Superior temporal gyrus (tissue), 1 donor: ENCODE data around the gene PTPRD.

Source experiments
- DNase-seq: peaks from one replicate; pipeline ENCODE4 v3.0.0-alpha.2; 2016; ENCODE audit errors: extremely low spot score

Gene PTPRD

GRCh38 chr9:8338767-8339510 is 2273.9 kb downstream of the PTPRD start:
- DNase-seq = no peak

- no peak for DNase-seq
Observed at GRCh38 chr9:8337834-8338766, 2274.7 kb downstream of the PTPRD start.

DNA sequence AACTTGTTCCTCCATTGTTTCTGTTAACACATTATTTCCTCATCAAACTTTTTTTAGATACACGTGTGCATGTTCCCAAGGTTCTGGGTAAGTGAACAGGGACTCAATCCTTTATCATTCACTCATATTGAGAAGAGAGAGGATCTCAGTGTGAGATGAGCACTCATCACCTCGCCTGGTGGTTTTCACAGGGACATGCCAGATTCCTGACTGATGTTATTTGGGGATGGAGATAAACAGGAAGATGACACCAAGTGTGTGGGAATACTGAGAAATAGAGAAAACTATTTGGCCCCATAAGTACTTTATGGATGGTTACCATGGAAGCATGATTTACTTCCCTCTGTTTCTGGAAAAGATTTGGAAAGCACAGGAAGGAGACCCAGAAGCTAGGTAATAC is 2279.9 kb downstream of the PTPRD start:
- no peak for DNase-seq

- no peak for DNase-seq
Observed at GRCh38 chr9:8332331-8332650, 2280.5 kb downstream of the PTPRD start.

DNA sequence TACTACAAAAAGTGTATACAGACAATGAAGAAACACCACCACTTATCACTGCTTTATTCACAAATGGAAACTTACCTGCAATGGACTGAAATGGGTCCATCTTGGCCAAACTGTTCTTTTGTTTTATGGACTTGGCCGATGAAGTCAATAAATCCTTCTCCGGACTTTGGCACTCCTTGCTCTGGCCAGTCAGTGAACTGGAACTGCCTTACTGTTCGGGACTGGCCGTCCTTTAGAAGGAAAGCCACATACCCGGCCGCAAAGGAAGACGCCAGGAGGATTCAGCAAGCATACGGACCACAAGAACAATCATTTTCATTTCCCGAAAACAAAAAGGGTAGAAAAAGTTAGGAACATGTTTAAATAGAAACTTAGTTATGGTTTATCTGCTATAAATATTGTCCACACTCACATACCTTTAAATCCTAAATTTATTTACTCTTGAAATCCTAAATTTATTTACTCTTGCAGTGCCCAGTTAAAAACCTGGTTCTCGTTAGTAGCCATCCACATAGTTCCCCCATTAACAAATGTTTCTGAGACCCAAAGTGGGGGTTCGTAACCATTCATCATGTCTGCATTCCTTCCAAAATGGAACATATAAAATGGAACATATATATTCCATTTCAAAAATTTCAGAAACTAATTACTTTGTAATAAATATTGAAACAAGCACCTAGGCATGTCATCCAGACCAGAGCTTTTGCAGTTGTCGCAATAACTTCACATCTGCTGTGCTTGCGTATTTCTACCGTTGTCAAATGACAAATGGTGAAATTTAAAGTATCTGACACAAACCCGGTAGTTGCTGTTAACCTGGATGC is 2281.1 kb downstream of the PTPRD start:
- DNase-seq = no peak

GRCh38 chr9:8329561-8330283 is 2283.1 kb downstream of the PTPRD start:
- DNase-seq = no peak

DNA sequence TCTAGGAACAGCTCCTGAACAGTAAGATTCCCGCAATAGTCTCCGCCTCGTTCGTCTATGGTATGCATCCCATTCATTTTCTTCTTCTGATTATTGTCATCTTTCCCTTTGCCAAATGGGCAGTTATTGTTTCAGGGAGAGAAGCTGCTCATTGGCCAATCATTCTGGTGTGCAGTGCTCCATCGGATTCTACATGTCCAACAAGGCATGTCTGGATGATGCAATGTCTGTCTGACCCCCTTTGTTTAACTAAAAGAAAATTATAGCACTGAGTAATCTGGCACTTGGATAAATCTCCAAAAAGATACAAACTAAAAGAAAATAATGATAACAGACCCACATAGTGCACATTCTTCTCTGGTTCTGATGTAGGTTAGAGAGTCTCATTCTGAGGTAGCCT is 2297.6 kb downstream of the PTPRD start:
- DNase-seq = no peak

DNA sequence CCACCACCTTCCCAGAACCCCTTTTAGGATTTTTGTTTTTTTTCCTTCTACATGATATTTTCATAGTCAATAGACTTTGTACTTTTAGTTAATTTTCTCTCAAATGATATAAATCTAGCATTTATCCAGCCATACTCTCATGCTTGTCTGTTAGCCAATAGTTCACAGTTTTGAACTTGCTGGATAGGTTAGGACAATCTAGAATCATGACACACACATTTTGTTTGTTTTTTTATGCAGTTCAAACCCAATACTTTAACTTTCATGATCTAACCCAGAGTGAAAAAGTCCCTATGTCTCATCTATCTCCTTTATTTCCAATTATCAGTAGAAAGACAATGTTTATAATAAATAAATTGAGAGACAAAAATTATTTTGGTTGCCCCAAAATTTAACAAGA is 2303.5 kb downstream of the PTPRD start:
- no peak for DNase-seq

GRCh38 chr9:8304720-8305119 is 2308.1 kb downstream of the PTPRD start:
- DNase-seq = no peak

- DNase-seq = no peak
Observed at GRCh38 chr9:8301296-8301695, 2311.5 kb downstream of the PTPRD start.

- DNase-seq = no peak
Observed at GRCh38 chr9:8297047-8297446, 2315.8 kb downstream of the PTPRD start.

DNA sequence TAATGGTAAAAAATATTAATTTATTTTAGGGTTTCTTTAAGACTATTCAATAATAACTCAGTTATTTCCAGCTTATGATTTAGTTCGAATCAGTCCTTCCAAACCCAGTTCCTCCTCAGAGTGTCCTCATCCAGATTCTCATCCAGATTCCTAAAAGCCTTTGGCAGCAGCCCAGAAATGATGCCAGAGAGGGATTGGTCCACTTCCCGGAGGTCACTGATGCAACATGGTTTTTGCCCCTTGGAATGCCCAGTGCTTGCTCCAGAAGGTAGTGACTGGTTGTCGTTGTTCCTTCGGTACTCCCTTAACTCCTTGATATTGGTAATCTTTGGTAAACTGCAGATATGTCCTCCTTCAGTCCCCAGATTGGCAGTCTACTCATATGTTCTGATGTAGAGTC is 2320.1 kb downstream of the PTPRD start:
- no peak for DNase-seq

- DNase-seq = no peak
Observed at GRCh38 chr9:8289681-8290080, 2323.1 kb downstream of the PTPRD start.

DNA sequence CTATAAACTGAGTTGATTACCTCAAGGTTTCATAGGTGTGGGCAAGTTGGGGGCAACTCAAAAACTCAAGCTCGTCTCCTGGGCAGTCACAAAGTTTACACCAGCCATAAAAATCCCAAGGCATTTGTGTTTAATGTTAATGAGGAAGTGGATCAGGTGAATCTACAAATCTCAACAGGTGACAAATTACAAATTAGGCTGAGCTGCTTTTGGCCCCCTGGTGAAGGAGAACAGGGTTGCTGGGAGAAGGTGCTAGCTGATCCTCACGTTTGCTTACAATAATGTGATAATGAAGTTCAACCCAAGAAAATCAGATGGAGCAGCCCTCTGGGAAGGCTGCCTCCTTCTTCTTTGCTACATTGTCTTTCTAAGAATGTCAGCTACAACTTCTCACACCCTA is 2324.8 kb downstream of the PTPRD start:
- no peak for DNase-seq

- DNase-seq = no peak
Observed at GRCh38 chr9:8287501-8287900, 2325.3 kb downstream of the PTPRD start.

- no peak for DNase-seq
Observed at GRCh38 chr9:8284884-8285283, 2327.9 kb downstream of the PTPRD start.

DNA sequence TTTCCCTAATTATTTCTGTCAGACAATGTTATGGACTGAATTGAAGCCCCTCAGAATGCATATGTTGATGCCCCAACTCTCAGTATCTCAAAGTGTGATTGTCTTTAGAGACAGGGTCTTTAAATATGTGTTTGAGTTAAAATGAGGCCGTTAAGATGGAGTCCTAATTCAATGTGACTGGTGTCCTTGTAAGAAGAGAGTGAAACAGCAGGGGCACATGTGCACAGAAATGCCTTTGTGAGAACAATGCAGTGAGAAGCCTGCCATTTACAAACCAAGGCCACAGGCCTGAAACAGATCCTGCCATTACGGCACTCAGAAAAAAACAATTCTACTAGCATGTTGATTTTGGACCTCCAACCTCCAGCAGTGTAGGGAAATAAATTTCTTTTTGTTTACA is 2330.3 kb downstream of the PTPRD start:
- no peak for DNase-seq

GRCh38 chr9:8280811-8281210 is 2332.0 kb downstream of the PTPRD start:
- DNase-seq = no peak

- DNase-seq = no peak
Observed at GRCh38 chr9:8278048-8278447, 2334.8 kb downstream of the PTPRD start.

DNA sequence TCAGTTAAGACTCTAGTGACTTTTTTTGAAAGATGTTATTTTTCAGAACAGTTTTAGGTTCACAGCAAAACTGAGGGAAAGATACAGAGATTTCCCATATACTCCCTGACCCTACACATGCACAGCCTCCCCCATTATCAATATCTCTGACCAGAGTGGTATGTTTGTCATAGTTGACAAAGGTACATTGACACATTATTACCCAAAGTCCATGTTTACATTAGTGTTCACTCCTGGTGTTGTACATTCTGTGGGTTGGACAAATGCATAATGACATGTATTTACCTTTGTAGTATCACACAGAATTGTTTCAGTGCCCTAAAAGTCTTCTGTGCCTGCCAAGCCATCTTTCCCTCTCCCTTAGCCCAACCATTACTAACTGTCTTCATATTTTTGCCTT is 2342.6 kb downstream of the PTPRD start:
- no peak for DNase-seq

- no peak for DNase-seq
Observed at GRCh38 chr9:8268881-8269280, 2343.9 kb downstream of the PTPRD start.
